HG02852 (cell line): Measurements from ENCODE around the gene KIF7.
A peak's percentile ranks its signal among the peaks of the same experiment; 100 is the strongest.
"Not testable (repeated sequence)": the region's sequence is repeated elsewhere in the genome, so short reads cannot be mapped to it uniquely, and the experiment has no call there.

ENCODE experiments used
- ATAC-seq: cut with Tn5 transposase; IDR thresholded peaks from one replicate; pipeline ENCODE4 v1.9.1; 2021; ENCODE audit warnings: mild to moderate bottlenecking, moderate library complexity; ENCODE audit not compliant: unreplicated experiment

Gene KIF7, protein sequence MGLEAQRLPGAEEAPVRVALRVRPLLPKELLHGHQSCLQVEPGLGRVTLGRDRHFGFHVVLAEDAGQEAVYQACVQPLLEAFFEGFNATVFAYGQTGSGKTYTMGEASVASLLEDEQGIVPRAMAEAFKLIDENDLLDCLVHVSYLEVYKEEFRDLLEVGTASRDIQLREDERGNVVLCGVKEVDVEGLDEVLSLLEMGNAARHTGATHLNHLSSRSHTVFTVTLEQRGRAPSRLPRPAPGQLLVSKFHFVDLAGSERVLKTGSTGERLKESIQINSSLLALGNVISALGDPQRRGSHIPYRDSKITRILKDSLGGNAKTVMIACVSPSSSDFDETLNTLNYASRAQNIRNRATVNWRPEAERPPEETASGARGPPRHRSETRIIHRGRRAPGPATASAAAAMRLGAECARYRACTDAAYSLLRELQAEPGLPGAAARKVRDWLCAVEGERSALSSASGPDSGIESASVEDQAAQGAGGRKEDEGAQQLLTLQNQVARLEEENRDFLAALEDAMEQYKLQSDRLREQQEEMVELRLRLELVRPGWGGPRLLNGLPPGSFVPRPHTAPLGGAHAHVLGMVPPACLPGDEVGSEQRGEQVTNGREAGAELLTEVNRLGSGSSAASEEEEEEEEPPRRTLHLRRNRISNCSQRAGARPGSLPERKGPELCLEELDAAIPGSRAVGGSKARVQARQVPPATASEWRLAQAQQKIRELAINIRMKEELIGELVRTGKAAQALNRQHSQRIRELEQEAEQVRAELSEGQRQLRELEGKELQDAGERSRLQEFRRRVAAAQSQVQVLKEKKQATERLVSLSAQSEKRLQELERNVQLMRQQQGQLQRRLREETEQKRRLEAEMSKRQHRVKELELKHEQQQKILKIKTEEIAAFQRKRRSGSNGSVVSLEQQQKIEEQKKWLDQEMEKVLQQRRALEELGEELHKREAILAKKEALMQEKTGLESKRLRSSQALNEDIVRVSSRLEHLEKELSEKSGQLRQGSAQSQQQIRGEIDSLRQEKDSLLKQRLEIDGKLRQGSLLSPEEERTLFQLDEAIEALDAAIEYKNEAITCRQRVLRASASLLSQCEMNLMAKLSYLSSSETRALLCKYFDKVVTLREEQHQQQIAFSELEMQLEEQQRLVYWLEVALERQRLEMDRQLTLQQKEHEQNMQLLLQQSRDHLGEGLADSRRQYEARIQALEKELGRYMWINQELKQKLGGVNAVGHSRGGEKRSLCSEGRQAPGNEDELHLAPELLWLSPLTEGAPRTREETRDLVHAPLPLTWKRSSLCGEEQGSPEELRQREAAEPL (N-terminal part only)

DNA sequence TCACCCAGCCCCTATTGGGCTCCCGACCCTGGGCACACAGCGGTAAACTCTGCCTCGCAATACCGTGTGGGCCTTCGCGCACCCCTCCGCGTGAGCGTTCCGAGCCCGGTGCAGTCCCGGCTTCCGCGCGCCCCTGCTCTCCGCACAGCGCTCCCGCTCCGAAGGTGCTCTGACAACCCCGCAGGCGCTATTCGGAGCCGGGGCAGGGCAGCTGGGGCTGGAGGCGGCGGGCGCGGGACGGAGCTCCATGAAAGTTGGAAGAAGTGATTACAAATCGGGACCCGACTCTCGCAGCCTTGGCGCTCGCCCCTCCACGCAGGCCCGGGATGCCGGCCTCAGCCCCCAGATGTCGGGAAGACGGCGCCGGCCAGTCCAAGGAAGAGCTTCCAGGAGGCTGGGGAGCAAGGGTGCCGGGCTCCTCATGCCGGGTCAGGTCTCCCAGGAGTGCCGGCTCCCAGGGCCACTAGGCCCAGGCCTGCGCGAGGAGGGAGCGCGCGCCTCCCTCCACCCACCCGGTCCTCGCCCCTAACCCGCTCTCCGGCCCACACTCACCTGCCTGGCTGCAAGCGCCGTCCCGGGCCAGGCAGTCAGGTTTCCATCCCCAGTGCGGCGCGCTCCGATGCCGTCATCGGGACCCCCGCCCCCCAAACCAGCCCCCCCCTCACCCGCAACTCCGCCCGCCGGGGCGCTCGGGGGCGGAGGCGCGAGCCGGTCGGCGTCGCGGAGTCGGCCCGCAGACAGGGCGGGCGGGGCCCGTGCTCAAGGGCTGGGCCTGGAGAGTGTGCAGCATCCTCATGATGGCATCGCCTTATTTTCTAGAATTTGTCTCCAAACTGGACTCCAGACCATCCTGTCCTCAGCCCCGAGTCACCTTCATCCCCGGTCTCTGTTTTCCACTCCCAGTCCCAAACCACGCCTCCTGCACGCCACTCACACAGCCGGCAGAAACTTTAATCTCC is at the start of gene KIF7:
Gene KIF7, minus strand, starts transcription at position 621 of the 959 bp plus-strand sequence. CDS start 2,537 bp downstream, outside the sequence.
- ATAC-seq: no peak

DNA sequence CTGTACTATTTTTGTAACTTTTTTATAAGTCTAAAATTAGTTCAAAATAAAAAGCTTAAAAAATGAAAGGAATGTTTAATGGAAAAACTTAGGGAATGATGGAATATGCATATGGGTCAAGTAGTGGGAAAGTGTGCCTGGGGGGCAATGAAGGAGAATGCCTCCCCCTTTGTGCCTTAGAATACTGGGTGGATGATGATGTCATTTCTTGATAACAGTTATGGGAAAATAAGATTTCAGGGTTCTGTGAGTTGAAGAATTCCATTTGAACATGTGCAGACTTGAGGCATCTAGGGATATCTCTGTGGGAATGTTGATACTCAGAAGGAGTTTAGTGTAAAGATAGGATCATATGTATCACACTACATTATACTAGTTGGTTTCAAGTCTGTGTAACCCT is 49.1 kb upstream of the KIF7 start:
- ATAC-seq: no peak

DNA sequence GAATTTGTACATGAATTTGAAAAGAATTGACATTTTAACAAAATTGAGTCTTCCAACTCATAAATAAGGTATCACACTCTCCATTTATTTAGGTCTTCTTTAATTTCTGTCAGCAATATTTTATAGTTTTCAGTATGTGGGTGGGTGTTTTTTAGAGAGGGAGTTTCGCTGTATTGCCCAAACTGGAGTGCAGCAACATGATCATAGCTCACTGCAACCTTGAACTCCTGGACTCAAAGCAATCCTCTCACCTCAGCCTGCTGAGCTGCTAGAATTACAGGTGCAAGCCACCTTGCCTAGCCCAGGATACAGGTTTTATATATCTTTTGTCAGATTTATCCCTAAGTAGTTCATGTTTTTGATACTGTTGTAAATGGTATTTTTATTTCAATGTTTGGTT is 39.9 kb upstream of the KIF7 start:
- ATAC-seq: no peak

- no peak for ATAC-seq
Observed at GRCh38 chr15:89693696-89694095, 38.4 kb upstream of the KIF7 start.

GRCh38 chr15:89693091-89693490 is 37.8 kb upstream of the KIF7 start:
- no peak for ATAC-seq

DNA sequence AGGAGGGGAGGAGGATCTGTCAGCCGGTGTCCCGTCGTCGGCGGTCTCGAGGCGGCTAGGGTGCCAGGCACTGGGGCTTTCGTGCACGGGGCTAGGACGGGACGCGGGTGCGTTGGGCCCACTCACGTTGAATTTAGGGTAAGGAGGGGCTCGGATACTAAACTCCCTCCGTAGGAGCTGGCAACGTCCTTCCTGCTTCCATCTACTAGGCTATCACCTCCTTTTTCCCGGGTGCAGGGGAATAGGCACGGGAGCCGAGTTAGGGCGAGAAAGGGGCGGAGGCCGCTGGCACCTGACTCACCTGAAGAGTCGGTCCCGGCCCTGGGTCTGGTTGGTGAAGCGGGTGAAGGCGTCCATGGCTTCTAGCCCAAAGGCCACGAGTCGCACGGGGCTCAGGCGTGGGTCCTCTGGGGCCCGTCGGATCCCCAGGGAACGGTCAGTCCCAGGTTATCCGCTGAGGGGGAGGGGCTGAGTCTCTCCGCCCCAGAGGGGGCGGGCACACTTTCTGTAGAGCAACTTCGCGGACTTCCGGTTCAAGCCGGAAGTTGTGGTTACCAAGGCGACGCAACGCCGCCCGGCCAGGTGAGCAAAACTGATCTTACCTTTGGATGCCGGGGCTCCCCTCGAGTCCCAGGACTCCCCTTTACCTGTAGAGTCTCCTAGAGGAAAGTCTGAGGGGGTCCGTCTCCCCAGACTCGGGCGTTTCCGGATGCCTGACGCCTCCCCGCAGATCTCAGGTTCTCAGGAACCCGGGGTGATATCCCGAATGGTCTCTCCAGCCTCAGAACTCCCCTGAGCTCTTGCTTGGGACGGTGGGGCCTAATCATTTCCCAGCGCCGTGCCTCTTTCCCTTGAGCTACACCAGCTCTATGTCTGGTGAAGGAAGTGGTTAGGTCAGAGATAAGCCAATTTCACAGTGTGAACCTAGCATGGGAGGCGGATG is 35.3 kb upstream of the KIF7 start, which contains the start of the genes PEX11A and WDR93:
Gene PEX11A, minus strand, starts transcription at position 479 of the 943 bp plus-strand sequence. Its CDS starts 122 bp downstream, at position 357.
Gene WDR93, plus strand, starts transcription at position 536 of the 943 bp plus-strand sequence. CDS start 10,936 bp downstream, outside the sequence.
- ATAC-seq: peak; percentile 91

DNA sequence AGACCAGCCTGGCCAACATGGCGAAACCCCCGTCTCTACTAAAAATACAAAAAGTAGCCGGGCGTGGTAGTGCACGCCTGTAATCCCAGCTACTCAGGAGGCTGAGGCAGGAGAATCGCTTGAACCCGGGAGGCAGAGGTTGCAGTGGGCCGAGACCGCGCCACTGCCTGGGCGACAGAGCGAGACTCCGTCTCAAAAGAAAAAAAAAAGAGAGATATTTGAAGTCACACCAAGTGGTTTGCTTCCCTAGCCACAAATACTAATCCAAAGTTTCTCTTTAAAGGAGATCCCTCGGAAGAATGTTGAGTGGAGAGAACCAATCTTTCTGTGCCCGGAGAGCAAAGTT is 34.6 kb upstream of the KIF7 start:
- not testable (repeated sequence) for ATAC-seq

DNA sequence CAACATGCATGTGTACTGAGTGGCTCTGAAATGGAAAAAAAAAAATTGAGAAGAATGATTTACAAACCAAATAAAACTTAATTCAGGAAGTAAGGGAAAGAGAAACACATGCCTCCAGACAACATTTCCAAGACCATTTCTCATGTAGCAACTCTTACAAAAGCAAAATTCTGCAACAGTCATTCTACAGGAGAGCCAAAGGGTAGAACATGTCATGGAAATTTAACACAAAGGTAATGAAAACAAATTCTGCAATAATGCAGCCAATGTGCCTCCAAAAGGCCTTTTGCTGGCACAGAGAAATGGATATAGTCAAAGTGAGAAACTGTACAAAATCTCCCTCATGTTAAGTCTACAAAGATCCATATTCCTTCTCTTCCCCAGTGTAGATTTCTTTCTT is 31.3 kb upstream of the KIF7 start:
- ATAC-seq: no peak

GRCh38 chr15:89685995-89686394 is 30.7 kb upstream of the KIF7 start:
- ATAC-seq: no peak

GRCh38 chr15:89681146-89681545 is 25.9 kb upstream of the KIF7 start:
- no peak for ATAC-seq

- ATAC-seq: no peak
Observed at GRCh38 chr15:89680282-89680873, 25.1 kb upstream of the KIF7 start.

DNA sequence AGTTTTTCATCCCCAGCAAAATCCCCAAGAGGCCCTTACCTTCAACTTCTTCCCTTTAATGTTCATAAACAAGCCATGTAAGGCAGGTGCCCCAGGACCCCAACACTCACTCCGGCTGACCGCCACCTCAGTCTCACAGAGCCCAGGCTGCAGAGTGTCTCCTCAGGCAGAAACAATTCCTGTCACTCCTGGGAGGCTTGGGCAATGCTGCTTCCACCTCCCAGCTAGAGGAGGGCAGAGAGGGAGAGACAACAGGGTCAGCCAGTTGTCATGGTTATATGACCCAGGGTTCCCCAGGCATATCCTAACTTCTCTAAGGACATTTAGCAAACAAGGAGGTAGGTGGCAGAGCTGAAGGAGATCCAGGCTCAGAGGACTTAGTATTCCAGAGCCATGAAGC is 23.9 kb upstream of the KIF7 start, which contains the start of gene PLIN1:
Gene PLIN1, minus strand, starts transcription at position 156 of the 400 bp plus-strand sequence. CDS start 1,878 bp downstream, outside the sequence.
- ATAC-seq: no peak

- ATAC-seq: no peak
Observed at GRCh38 chr15:89677381-89677780, 22.1 kb upstream of the KIF7 start.

DNA sequence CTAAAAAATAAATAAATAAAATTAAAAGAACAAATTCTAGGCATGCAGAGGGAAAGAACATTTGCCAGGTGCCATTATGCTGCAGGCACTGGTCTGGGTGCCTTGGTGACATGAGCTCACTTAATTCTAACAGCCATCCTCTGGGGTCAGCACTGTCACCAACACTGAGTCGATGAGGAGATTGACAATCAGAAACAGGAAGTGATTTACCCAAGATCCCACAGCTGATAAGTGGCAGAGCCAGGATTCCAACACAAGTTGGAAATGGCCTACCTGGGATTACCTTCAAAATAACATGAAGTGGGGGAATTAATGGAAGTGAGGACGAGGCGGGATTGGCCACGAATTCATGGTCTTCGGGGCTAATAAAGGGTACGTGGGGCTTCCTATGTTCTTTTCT is 20.3 kb upstream of the KIF7 start:
- ATAC-seq: no peak

DNA sequence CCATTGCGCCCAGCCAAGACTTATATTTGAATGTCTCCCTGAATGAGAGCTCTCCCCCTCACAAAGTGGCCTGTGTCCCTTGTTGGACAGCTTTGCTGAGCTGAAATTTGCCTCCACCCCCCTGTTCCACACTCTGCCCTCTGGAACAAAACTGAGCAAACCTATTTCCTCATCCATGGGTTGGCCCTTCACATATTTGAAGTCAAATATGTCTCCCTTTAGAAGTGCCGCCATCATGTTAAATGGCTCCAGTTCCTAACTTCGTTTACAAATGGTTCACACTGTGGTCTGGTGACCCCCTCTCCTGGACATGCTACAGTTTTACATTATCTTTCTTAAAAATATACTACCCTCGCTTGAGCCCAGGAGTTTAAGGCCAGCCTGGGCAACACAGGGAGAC is 19.3 kb upstream of the KIF7 start:
- ATAC-seq: no peak

- no peak for ATAC-seq
Observed at GRCh38 chr15:89673165-89673512, 17.9 kb upstream of the KIF7 start.

- ATAC-seq: no peak
Observed at GRCh38 chr15:89672221-89673164, 17.2 kb upstream of the KIF7 start.
